GM12878 (cell line): ENCODE measurements around the gene PERCC1. TPM values are rescaled to one million over a fixed set of nuclear protein-coding genes. Genes with fewer than 3 reads are reported as not detected.

ENCODE experiments used
- ATAC-seq: fragments of 200-7000 bp; cut with Tn5 transposase; 3 replicates; pipeline ENCODE4 v1.9.1; 2020; ENCODE audit warnings: mild to moderate bottlenecking, moderate library complexity
- BruUV-seq: library from RNA; stranded (reverse); fragments of 400-500 nt; replicated peaks from 2 replicates; lab custom pipeline; 2021; lab: Mats Ljungman, UMichigan
- CTCF ChIA-PET: fragments of 300-600 bp; sonication (Branson Sonifier 250); formaldehyde crosslinking; extraction: SDS; loops from one replicate; lab custom pipeline; 2021; ENCODE audit warnings: inconsistent platforms; lab: Yijun Ruan, JAX
- POLR2A ChIA-PET: fragments of 350-600 bp; formaldehyde crosslinking; extraction: SDS; loops from one replicate; lab custom pipeline; 2021; ENCODE audit warnings: inconsistent platforms; lab: Charles Lee
- RAD21 ChIA-PET: fragments of 300-600 bp; sonication (Branson Sonifier 250); formaldehyde crosslinking; loops from one replicate; lab custom pipeline; 2023; ENCODE audit warnings: antibody characterized with exemption; ENCODE audit not compliant: unreplicated experiment; lab: Charles Lee
- SMC1A ChIA-PET: fragments of 300-600 bp; sonication (Branson Sonifier 250); formaldehyde crosslinking; loops from one replicate; lab custom pipeline; 2023; ENCODE audit not compliant: unreplicated experiment, uncharacterized antibody; lab: Charles Lee
- DNase-seq: peaks from one replicate; pipeline ENCODE4 v3.0.0-alpha.2; 2011; ENCODE audit warnings: low read depth, low spot score
- FAIRE-seq: peaks from 3 replicates; lab custom pipeline; 2011; peaks lifted over from hg19 to GRCh38; lab: Jason Lieb, UNC
- H2AFZ ChIP-seq: 2 replicates; pipeline ENCODE4 v1.6.0; 2011; ENCODE audit warnings: low read depth, low read length, control low read depth; ENCODE audit not compliant: control insufficient read depth
- H3K27ac ChIP-seq: 2 replicates; pipeline ENCODE4 v1.5.1; 2011; ENCODE audit warnings: control low read depth; ENCODE audit not compliant: control insufficient read depth, insufficient read depth
- H3K27me3 ChIP-seq, 2 experiments: replicated peaks in 1 of 2; 2 replicates each; pipeline versions ENCODE4 v1.6.0 to v1.6.1; 2011; ENCODE audit warnings: low read length in 1 of 2; ENCODE audit not compliant: control insufficient read depth in 2 of 2, insufficient read depth in 2 of 2
- H3K36me3 ChIP-seq, 2 experiments: 2 replicates each; pipeline ENCODE4 v1.5.1; 2011; ENCODE audit warnings: low read length in 1 of 2; ENCODE audit not compliant: control insufficient read depth in 2 of 2, insufficient read depth in 2 of 2
- H3K4me1 ChIP-seq: 2 replicates; pipeline ENCODE4 v1.6.1; 2011; ENCODE audit warnings: mild to moderate bottlenecking, low read length, moderate library complexity, mixed read lengths; ENCODE audit not compliant: control insufficient read depth, insufficient read depth
- H3K4me2 ChIP-seq: 2 replicates; pipeline ENCODE4 v1.6.0; 2011; ENCODE audit warnings: control low read depth; ENCODE audit not compliant: control insufficient read depth, insufficient read depth
- H3K4me3 ChIP-seq: fragments of 200-600 bp; sonication (generic); 2 replicates; pipeline ENCODE4 v1.5.1; 2016
- H3K79me2 ChIP-seq: 2 replicates; pipeline ENCODE4 v1.6.0; 2011; ENCODE audit warnings: low read length; ENCODE audit not compliant: control insufficient read depth, insufficient read depth
- H3K9ac ChIP-seq: 2 replicates; pipeline ENCODE4 v1.8.0; 2011; ENCODE audit warnings: low read length, control low read depth, mixed read lengths; ENCODE audit not compliant: control insufficient read depth, insufficient read depth
- H3K9me3 ChIP-seq: replicated peaks from 3 replicates; pipeline ENCODE4 v1.5.1; 2011; ENCODE audit warnings: mild to moderate bottlenecking, low read length; ENCODE audit not compliant: control insufficient read depth, insufficient read depth
- H4K20me1 ChIP-seq: 2 replicates; pipeline ENCODE4 v1.6.0; 2011; ENCODE audit not compliant: control insufficient read depth, insufficient read depth
- ATF2 ChIP-seq: IDR thresholded peaks from 2 replicates; pipeline ENCODE4 v1.6.1; 2012; ENCODE audit warnings: low read length, inconsistent platforms
- ATF7 ChIP-seq: fragments of 450-650 bp; IDR thresholded peaks from 2 replicates; pipeline ENCODE4 v1.6.1; 2016; ENCODE audit warnings: low read depth, mild to moderate bottlenecking
- CHD1 ChIP-seq: IDR thresholded peaks from 2 replicates; pipeline ENCODE4 v1.6.1; 2012; ENCODE audit warnings: low read depth, low read length, improper control_type of control experiment
- ETV6 ChIP-seq, 2 experiments: fragments of 450-650 bp in 1 of 2; IDR thresholded peaks in 1 of 2; conservative IDR thresholded peaks in 1 of 2; 2 replicates each; pipeline ENCODE4 v1.6.1; 2014; ENCODE audit warnings: antibody characterized with exemption in 1 of 2, borderline replicate concordance in 1 of 2, low read depth in 1 of 2, mild to moderate bottlenecking in 1 of 2, moderate library complexity in 1 of 2
- EZH2 ChIP-seq: IDR thresholded peaks from 2 replicates; pipeline ENCODE4 v1.6.1; 2012; ENCODE audit warnings: low read depth, mild to moderate bottlenecking, control low read depth, inconsistent platforms, low read length, borderline replicate concordance; ENCODE audit not compliant: control insufficient read depth
- FOXM1 ChIP-seq: IDR thresholded peaks from 2 replicates; pipeline ENCODE4 v1.6.1; 2012; ENCODE audit warnings: low read depth, mild to moderate bottlenecking, inconsistent platforms, low read length, moderate library complexity
- HDGF ChIP-seq: fragments of 450-650 bp; IDR thresholded peaks from 2 replicates; pipeline ENCODE4 v1.6.1; 2016; ENCODE audit warnings: antibody characterized with exemption
- JUND ChIP-seq: IDR thresholded peaks from 2 replicates; pipeline ENCODE4 v1.6.1; 2012; ENCODE audit warnings: low read depth, mild to moderate bottlenecking, low read length, improper control_type of control experiment, moderate library complexity
- NFIC ChIP-seq: IDR thresholded peaks from 2 replicates; pipeline ENCODE4 v1.6.1; 2012; ENCODE audit warnings: low read depth, mild to moderate bottlenecking, inconsistent platforms, low read length, moderate library complexity
- RUNX3 ChIP-seq: IDR thresholded peaks from 2 replicates; pipeline ENCODE4 v1.6.1; 2012; ENCODE audit warnings: low read length, inconsistent platforms
- SP1 ChIP-seq: IDR thresholded peaks from one replicate; pipeline ENCODE4 v1.6.1; 2011; ENCODE audit warnings: low read depth, low read length
- STAT1 ChIP-seq: fragments of 450-650 bp; conservative IDR thresholded peaks from 2 replicates; pipeline ENCODE4 v1.6.1; 2014; ENCODE audit warnings: antibody characterized with exemption, mild to moderate bottlenecking
- SUZ12 ChIP-seq: fragments of 200-600 bp; sonication (generic); IDR thresholded peaks from one replicate; pipeline ENCODE4 v1.6.1; 2018; ENCODE audit warnings: antibody characterized with exemption, mild to moderate bottlenecking; ENCODE audit not compliant: unreplicated experiment
- TBL1XR1 ChIP-seq: IDR thresholded peaks from 2 replicates; pipeline ENCODE4 v1.6.1; 2012; ENCODE audit warnings: low read depth, low read length, improper control_type of control experiment
- ZNF24 ChIP-seq: fragments of 450-650 bp; IDR thresholded peaks from 2 replicates; pipeline ENCODE4 v1.6.1; 2017; ENCODE audit warnings: antibody characterized with exemption, mild to moderate bottlenecking
- WGBS: methylation state at CpG from one replicate; pipeline ENCODE4 v1.1.6; 2016; ENCODE audit warnings: low lambda C conversion rate; ENCODE audit not compliant: insufficient replicate concordance, insufficient coverage; ENCODE audit errors: missing lambda C conversion rate; 5-methylcytosine and 5-hydroxymethylcytosine counted together
- in situ Hi-C: fragments of 300-500 bp; cut with MboI; formaldehyde crosslinking; loops from 9 replicates; pipeline ENCODE4 v1.14.3; 2018; ENCODE audit warnings: mixed read lengths
- intact Hi-C: fragments of 100-400 bp; cut with micrococcal nuclease; formaldehyde crosslinking; loops from one replicate; pipeline ENCODE4 v1.14.2; 2022; ENCODE audit not compliant: unreplicated experiment
- polyA plus RNA-seq, 11 experiments: library from polyadenylated mRNA; depleted of rRNA in 4 of 11; unstranded in 6 of 11; stranded (reverse) in 5 of 11; fragments of >200 nt; fragmentation: Nextera tagmentation in 4 of 11; fragmentation: Illumina TruSeq in 1 of 11; extraction: Ambion mirVana in 4 of 11; extraction: Trizol in 1 of 11; gene quantifications; 1 replicate in 1 of 11; 2 replicates in 10 of 11; pipeline versions ENCODE4 v1.2.1 to v1.2.3, GENCODE V29; 2011 to 2016; ENCODE audit warnings: inconsistent platforms in 2 of 11, missing spikeins in 2 of 11, low read depth in 1 of 11
- total RNA-seq, 4 experiments: library from RNA; depleted of rRNA in 3 of 4; stranded (reverse); fragments of >200 nt in 3 of 4; fragmentation: Illumina TruSeq in 1 of 4; extraction: Trizol in 1 of 4; gene quantifications; 2 replicates each; pipeline versions ENCODE4 v1.2.1 to v1.2.3, GENCODE V29; 2013 to 2021
- TF ChIP-seq, protein P1 (sequence below), 3 experiments: IDR thresholded peaks in 2 of 3; conservative IDR thresholded peaks in 1 of 3; 2 replicates each; pipeline ENCODE4 v1.5.1; 2011; ENCODE audit warnings: low read depth in 3 of 3, low read length in 3 of 3, mild to moderate bottlenecking in 3 of 3, control low read depth in 2 of 3, moderate library complexity in 2 of 3, inconsistent platforms in 1 of 3, mixed read lengths in 1 of 3; ENCODE audit not compliant: control insufficient read depth in 2 of 3, insufficient read depth in 1 of 3; ENCODE audit errors: extremely low read depth in 1 of 3

The PERCC1 gene
- total and polyA plus RNA-seq, 10 of the 15 experiments (the other 5 are each of a cell fraction or from before 2014, with no cell fraction given), result not detected

GRCh38 chr16:1389762-1390161, 41.1 kb upstream of the PERCC1 start:
- no peak for DNase-seq
- H3K27ac ChIP-seq, result no peak overlapping the region
- BruUV-seq, result no TSS peak
- no peak for ATAC-seq
- no peak for TF ChIP-seq TBL1XR1
- no peak for TF ChIP-seq CHD1
- no peak for TF ChIP-seq EZH2
- TF ChIP-seq ZNF24, result peak; percentile 79
- no peak for TF ChIP-seq JUND
- TF ChIP-seq ATF2, result no peak
- H3K9ac ChIP-seq, result no peak overlapping the region
- SMC1A ChIA-PET, result no interaction called here
- peaks cover 0 to under 1% of the 10 kb centered on the region in 2 experiments; a peak in 1 of 4 replicates for H3K36me3 ChIP-seq
- H3K4me3 ChIP-seq, result no peak overlapping the region
- no peaks in the 10 kb centered on the region for H3K9me3 ChIP-seq
- H3K79me2 ChIP-seq, result no peaks in the 10 kb centered on the region
- no peaks in the 10 kb centered on the region for H3K4me1 ChIP-seq
- CTCF ChIA-PET, result no interaction called here
- H3K4me2 ChIP-seq, result no peak overlapping the region
- H2AFZ ChIP-seq, result no peak overlapping the region
- H4K20me1 ChIP-seq, result no peaks in the 10 kb centered on the region; the same call in 1 of the 2 replicates
- WGBS, result 84% methylated on average over 7 of the region's 7 CpGs
- in situ Hi-C loops (no loop called here), intact Hi-C loops (no loop called here)
- RAD21 ChIA-PET, result no interaction called here
- no peaks in the 10 kb centered on the region for H3K27me3 ChIP-seq
- no peak for FAIRE-seq
- POLR2A ChIA-PET, result no interaction called here

DNA sequence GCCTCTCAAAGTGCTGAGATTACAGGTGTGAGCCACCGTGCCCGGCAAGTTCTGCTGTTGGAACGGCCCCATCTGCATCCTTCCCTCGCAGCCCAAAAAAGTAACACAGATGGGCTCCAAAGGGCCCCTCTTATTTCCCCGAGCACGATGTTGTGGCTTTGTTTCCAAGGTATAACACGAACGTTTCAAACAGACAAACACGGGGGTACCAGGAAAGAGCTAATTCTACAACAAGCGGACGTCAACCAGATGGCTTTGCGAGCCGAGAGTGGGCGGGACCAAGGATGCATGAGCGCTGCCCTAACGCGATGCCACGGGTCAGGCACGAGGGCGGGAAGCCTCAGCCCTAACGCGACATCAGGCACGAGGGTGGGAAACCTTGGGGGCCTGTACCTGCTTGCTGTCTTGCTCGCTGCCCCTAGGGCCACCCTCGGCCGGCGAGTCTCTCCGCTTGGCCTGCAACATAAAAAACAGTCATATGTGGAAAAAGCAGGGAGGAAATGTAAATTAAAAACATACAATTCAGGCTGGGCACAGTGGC, 40.6 kb upstream of the PERCC1 start:
- CTCF ChIA-PET, result no interaction called here
- Histone ChIP-seq H3K36me3 (no peaks in the 10 kb centered on the region), H3K9me3 (no peaks in the 10 kb centered on the region), H3K79me2 (no peaks in the 10 kb centered on the region), H3K4me3 (no peak overlapping the region), H3K4me2 (no peak overlapping the region), H3K27ac (no peak overlapping the region), H4K20me1 (no peaks in the 10 kb centered on the region; the same call in 1 of the 2 replicates), H3K4me1 (no peaks in the 10 kb centered on the region), H3K27me3 (no peaks in the 10 kb centered on the region), H3K9ac (no peak overlapping the region), H2AFZ (no peak overlapping the region)
- DNase-seq (no peak), ATAC-seq (no peak), FAIRE-seq (no peak)
- WGBS, result 95% methylated on average over 27 of the region's 28 CpGs
- in situ Hi-C loops (no loop called here), intact Hi-C loops (no loop called here)
- RAD21 ChIA-PET, result no interaction called here
- BruUV-seq, result no TSS peak
- SMC1A ChIA-PET, result no interaction called here
- POLR2A ChIA-PET, result no interaction called here
- TF ChIP-seq, protein P1, sequence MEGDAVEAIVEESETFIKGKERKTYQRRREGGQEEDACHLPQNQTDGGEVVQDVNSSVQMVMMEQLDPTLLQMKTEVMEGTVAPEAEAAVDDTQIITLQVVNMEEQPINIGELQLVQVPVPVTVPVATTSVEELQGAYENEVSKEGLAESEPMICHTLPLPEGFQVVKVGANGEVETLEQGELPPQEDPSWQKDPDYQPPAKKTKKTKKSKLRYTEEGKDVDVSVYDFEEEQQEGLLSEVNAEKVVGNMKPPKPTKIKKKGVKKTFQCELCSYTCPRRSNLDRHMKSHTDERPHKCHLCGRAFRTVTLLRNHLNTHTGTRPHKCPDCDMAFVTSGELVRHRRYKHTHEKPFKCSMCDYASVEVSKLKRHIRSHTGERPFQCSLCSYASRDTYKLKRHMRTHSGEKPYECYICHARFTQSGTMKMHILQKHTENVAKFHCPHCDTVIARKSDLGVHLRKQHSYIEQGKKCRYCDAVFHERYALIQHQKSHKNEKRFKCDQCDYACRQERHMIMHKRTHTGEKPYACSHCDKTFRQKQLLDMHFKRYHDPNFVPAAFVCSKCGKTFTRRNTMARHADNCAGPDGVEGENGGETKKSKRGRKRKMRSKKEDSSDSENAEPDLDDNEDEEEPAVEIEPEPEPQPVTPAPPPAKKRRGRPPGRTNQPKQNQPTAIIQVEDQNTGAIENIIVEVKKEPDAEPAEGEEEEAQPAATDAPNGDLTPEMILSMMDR (IDR thresholded peaks at IDR 0.05 in 2 of 3, conservative IDR thresholded peaks at IDR 0.05 in 1 of 3; ENCODE audit: control insufficient read depth in 2 of 3, extremely low read depth in 1 of 3, insufficient read depth in 1 of 3, low read depth in 3 of 3, low read length in 3 of 3), result no peak
- no peak for TF ChIP-seq FOXM1
- no peak for TF ChIP-seq ATF7
- no peak for TF ChIP-seq ETV6 (conservative IDR thresholded peaks at IDR 0.05 in 1 of 2, IDR thresholded peaks at IDR 0.05 in 1 of 2; ENCODE audit: borderline replicate concordance in 1 of 2, low read depth in 1 of 2)
- TF ChIP-seq RUNX3, result no peak
- no peak for TF ChIP-seq HDGF
- no peak for TF ChIP-seq SP1
- TF ChIP-seq STAT1, result no peak
- no peak for TF ChIP-seq SUZ12
- TF ChIP-seq NFIC, result no peak
